ENCODE results near the gene TEDC2.
"Not testable (repeated sequence)": the region's sequence is repeated elsewhere in the genome, so short reads cannot be mapped to it uniquely, and the experiment has no call there.

Gene TEDC2, protein sequence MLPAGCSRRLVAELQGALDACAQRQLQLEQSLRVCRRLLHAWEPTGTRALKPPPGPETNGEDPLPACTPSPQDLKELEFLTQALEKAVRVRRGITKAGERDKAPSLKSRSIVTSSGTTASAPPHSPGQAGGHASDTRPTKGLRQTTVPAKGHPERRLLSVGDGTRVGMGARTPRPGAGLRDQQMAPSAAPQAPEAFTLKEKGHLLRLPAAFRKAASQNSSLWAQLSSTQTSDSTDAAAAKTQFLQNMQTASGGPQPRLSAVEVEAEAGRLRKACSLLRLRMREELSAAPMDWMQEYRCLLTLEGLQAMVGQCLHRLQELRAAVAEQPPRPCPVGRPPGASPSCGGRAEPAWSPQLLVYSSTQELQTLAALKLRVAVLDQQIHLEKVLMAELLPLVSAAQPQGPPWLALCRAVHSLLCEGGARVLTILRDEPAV

GRCh38 chr16:2459647-2460390 lies at the start of gene TEDC2:
TEDC2 (plus strand) TSS chr16:2460109; CDS start chr16:2460145, 36 bp downstream.
- DNase-seq: peak; percentile 94

GRCh38 chr16:2415085-2415484 lies 44.8 kb upstream of the TEDC2 start:
- DNase-seq: no peak

DNA sequence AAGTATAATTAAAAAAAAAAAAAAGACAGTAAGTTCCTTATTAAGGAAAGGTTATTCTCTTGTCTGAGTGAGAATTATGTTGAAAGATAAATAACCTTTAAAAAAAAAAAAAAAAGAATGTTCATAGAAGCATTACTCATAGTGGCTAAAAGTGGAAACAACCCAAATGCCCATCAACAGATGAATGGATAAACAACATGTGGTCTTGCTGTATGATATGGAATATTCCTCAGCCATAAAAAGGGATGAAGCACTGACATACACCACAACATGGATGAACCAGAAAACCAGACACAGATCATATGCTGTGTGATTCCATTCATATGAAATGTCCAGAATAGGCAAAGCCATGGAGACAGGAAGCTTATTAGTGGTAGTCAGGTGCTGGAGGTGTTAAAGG lies 39.9 kb upstream of the TEDC2 start:
- no peak for DNase-seq

GRCh38 chr16:2422123-2422867 lies 37.6 kb upstream of the TEDC2 start:
- DNase-seq: no peak

GRCh38 chr16:2424061-2425007 lies 35.6 kb upstream of the TEDC2 start:
- DNase-seq: no peak

GRCh38 chr16:2425008-2425518 lies 34.8 kb upstream of the TEDC2 start:
- no peak for DNase-seq

DNA sequence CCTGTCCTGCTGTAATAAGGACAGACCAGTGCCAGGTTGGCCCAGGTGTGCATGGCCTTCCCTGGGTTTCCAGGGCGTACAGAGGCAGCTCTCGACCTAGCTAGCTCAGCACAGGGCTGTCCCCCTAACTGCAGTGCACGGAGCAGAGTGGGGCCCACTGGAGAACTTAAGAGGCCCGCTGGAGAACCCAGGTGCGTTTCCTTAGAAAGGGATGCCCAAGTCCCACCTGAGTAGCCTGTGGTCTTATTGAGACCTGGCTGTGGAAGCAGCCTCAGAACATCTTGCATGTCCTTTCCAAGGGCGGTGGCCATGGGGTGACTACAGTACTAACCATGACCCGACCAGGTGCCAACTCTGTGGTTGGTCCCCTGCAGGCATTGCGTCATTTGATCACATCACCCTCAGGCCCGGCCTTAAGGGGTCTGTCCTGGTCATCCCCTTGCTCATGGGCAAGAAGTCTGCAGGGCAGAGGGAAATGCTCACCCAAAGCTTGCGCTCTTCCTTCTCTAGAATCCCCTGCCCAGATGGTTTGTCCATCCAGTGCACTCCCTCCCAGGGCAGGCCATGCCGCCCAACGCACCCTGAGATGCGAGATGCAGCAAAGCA lies 34.0 kb upstream of the TEDC2 start:
- no peak for DNase-seq

- DNase-seq: no peak
Measured at GRCh38 chr16:2426941-2427361, 33.0 kb upstream of the TEDC2 start.

DNA sequence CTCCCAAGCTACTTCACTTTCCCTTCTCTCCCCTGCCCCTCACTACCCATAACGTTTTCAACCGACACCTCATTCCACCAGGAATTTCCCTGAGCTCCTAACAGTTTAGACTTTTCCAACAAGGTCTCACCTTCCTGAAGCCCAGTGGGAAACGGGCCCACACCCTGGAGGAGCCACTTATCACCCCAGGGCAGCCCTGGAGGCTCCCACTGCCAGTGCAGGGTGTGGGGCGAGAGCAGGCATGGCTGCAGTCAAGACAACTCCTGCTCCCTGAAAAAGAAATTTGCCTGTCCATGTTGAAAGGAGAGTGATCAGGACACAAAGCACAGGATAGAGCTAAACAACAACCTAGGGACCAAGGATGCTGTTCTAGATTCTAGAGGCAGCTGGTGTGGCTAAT lies 32.4 kb upstream of the TEDC2 start:
- no peak for DNase-seq

DNA sequence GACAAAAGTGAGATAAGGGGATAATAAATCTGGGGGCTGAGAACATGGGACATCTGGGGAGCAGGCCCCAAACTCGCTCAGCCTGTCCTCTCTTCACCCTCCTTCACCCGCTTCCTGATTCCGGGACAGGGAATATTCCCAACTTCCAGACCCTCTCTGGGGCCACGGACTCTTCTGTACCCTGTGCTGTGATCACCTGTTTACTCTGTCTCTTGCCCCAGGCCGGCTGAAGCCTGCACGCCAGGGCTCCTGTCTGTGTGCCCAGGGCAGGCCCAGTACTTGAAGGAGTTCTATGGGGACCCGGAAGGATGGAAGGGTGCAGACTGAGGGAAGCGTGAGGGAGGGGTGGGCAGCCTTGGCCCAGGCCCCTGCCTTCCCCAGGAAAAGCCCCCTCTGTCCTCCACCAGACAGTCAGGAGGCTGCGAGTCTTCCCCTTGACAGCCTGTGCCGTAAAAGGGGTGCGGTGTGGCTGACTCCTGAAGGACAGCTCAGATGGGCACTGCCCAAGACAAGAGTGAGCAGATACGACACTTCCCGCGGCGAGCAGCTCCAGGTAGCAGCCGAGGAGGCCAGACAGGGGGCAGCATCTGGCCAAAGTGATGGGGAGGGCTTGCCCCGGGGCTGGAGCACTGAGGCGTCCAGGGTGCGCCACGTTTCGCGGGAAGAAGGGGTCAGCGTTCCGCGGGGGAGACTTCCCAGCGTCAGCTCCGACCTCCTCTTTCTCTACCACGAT lies 31.7 kb upstream of the TEDC2 start:
- no peak for DNase-seq

DNA sequence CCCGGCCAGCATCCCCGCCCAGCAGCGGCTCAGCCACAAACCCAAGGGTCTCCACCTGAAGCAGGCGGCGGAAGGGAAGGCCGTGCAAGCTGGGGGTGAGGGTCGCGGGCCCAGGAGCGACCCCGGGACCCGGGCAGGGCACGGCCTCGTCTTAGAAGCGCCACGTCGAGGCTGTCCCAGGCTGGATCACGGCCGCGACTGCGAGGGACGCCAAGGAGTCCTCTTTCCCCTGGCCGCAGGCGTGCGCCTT lies 31.2 kb upstream of the TEDC2 start:
- no peak for DNase-seq

- DNase-seq: peak; percentile 88
Measured at GRCh38 chr16:2429034-2429770, 30.7 kb upstream of the TEDC2 start, which contains the start of gene CCNF. CCNF (plus strand) TSS chr16:2429447; CDS start chr16:2429482, 35 bp downstream.

DNA sequence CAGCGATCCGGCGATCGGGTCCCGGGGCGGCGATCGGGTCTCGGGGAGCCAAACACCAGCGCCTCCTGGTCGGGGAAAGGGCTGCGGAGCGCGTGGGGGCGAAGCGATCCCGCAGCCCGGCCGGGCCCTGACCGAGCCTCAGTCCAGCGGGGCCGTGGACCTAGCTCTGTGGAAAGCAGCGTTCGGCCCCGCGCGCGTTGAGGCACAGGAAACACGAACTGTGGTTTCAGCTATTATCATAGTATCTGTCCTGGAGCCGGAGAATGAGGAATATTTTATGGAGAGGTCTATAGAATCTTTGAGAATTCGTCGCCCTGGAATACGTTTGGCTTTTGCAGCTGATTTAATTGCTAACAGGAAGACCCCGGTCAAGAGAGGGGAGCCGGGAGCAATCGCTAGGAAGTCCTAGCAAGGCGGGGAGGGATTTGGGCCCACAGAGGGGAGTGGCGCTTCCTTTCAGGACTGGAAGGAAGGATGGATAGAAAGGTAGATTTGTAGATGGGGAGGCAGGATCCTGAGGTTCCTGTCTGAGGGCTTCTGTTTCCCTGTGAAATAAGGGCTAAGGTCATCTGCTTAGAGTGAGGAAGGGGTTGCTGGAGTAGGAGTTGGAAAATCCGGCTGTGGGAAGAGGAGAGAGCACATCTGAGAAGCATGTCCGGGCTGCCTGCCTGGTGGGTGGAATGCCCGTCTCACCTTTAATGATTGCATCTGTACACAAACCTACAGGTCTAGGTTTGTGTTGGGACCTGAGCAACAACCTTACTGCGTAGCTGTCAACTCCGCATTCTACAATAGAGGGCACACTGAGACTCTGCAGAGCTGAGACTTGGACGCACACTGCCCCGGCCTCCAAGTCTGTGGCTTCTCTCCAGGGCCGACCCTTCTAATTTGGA lies 29.9 kb upstream of the TEDC2 start:
- DNase-seq: no peak

DNA sequence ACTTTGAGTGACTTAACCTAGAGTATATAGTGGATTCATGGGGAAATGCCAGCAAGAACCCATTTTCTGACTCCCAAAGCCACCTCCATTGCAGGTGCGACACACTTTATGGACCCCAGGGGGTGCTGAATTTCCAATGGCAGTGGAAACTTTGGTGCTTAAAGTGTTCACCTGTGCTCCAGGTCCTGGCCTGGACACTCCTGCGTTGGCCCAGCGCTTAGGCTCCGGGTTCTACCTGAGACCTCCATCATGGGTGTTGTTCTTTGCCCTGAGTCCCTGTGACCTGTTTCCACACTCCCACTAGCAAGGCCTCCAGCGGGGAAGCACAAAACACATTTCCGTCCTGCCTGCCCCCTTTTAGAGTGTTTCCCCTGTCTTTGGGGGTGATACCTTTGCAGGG lies 27.6 kb upstream of the TEDC2 start:
- DNase-seq: no peak

GRCh38 chr16:2432801-2433505 lies 27.0 kb upstream of the TEDC2 start:
- no peak for DNase-seq

GRCh38 chr16:2435236-2435635 lies 24.7 kb upstream of the TEDC2 start:
- DNase-seq: not testable (repeated sequence)

DNA sequence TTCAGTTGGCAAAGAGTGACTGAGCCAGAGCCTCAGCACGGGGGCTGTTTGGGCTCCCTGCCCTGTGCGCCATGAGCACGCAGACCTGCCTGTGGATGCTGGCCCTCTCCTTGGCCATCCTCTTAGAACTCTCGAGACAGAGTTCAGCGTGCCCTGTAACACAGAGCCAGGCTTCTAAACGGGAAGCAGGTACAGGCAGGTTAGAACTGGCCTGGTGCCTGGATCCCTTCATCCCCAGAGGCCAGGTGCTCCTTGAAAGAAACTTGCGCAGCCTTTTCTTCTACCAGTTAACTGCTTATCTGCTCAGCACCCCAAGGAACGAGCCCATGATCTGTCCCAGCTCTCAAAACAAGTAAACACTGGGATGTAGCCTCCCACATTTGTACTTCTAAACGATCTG lies 23.8 kb upstream of the TEDC2 start:
- DNase-seq: no peak

- no peak for DNase-seq
Measured at GRCh38 chr16:2437032-2437790, 22.7 kb upstream of the TEDC2 start.

All from NCI-H2029 (cell line).